Spleen (tissue), 11 donors: ENCODE results near the gene SHANK3. TPM values are rescaled to one million over a fixed set of nuclear protein-coding genes. Genes with fewer than 3 reads are reported as not detected.

Experiments used
- DNase-seq: peaks from one replicate; pipeline ENCODE4 v3.0.0-alpha.2; 2020
- H3K27ac ChIP-seq, 8 donors: fragments of 200-600 bp; sonication (generic) in 7 of 8; 1 replicate in 4 of 8; 2 replicates in 4 of 8; pipeline versions ENCODE4 v1.5.0 to v1.8.0; 2016 to 2021; ENCODE audit warnings: inconsistent platforms in 4 of 8, mild to moderate bottlenecking in 4 of 8, moderate library complexity in 1 of 8
- H3K27me3 ChIP-seq, 7 donors: fragments of 200-600 bp; sonication (generic) in 6 of 7; replicated peaks in 1 of 7; 1 replicate in 4 of 7; 2 replicates in 3 of 7; pipeline versions ENCODE4 v1.5.0 to v1.8.0; 2016 to 2021; ENCODE audit warnings: inconsistent platforms in 3 of 7, mild to moderate bottlenecking in 1 of 7
- H3K36me3 ChIP-seq, 6 donors: fragments of 200-600 bp; sonication (generic) in 5 of 6; 1 replicate in 4 of 6; 2 replicates in 2 of 6; pipeline versions ENCODE4 v1.5.0 to v1.8.0; 2016 to 2021; ENCODE audit warnings: inconsistent platforms in 2 of 6
- H3K4me1 ChIP-seq, 6 donors: fragments of 200-600 bp; sonication (generic) in 5 of 6; 1 replicate in 3 of 6; 2 replicates in 3 of 6; pipeline versions ENCODE4 v1.5.0 to v1.8.0; 2016 to 2021; ENCODE audit warnings: inconsistent platforms in 3 of 6
- H3K4me3 ChIP-seq, 8 donors: fragments of 200-600 bp; sonication (generic) in 7 of 8; 1 replicate in 4 of 8; 2 replicates in 4 of 8; pipeline versions ENCODE4 v1.5.0 to v1.8.0; 2016 to 2021; ENCODE audit warnings: inconsistent platforms in 4 of 8, mild to moderate bottlenecking in 4 of 8, moderate library complexity in 2 of 8
- H3K9me3 ChIP-seq, 8 donors: fragments of 200-600 bp; sonication (generic) in 7 of 8; 1 replicate in 4 of 8; 2 replicates in 4 of 8; pipeline versions ENCODE4 v1.5.0 to v1.8.0; 2016 to 2021; ENCODE audit warnings: inconsistent platforms in 4 of 8
- POLR2A ChIP-seq, 3 donors: fragments of 450-650 bp; IDR thresholded peaks; one replicate each; pipeline ENCODE4 v1.5.1; 2017; ENCODE audit warnings: antibody characterized with exemption in 3 of 3, mild to moderate bottlenecking in 1 of 3
- POLR2AphosphoS5 ChIP-seq, 3 donors: sonication (generic); formaldehyde crosslinking; IDR thresholded peaks; one replicate each; pipeline ENCODE4 v1.5.1; 2017; ENCODE audit warnings: antibody characterized with exemption in 3 of 3
- WGBS, 5 donors: extraction: QIAGEN DNeasy Blood & Tissue Kit in 3 of 5; methylation state at CpG; one replicate each; pipeline versions ENCODE4 v1.1.5 to v1.1.7; 2013 to 2018; 5-methylcytosine and 5-hydroxymethylcytosine counted together
- intact Hi-C: fragments of 100-400 bp; cut with DNase I; formaldehyde crosslinking; loops from one replicate; pipeline ENCODE4 v1.15.0; 2023; ENCODE audit warnings: low total_unique reads
- polyA plus RNA-seq, 3 donors: library from polyadenylated mRNA; stranded (reverse); fragments of 200-250 nt; gene quantifications; one replicate each; pipeline ENCODE4 v1.2.1, GENCODE V29; 2013
- total RNA-seq, 7 donors: library from RNA; depleted of rRNA in 3 of 7; stranded (reverse); fragments of >200 nt in 3 of 7; fragmentation: NEBNext Ultra II Directional in 4 of 7; extraction: Animal tissue kit (Norgen Biotek cat#: 25700) in 4 of 7; gene quantifications; one replicate each; pipeline versions ENCODE4 v1.1.0 to v1.2.1, GENCODE V29; 2016 to 2021
- TF ChIP-seq, protein P1 (sequence below), 11 experiments: fragments of 200-600 bp in 7 of 11; fragments of 450-650 bp in 4 of 11; sonication (generic) in 4 of 11; IDR thresholded peaks in 8 of 11; conservative IDR thresholded peaks in 3 of 11; 1 replicate in 7 of 11; 2 replicates in 4 of 11; pipeline versions ENCODE4 v1.4.0 to v1.8.0; 2016 to 2021; ENCODE audit warnings: antibody characterized with exemption in 11 of 11, inconsistent platforms in 4 of 11, mild to moderate bottlenecking in 1 of 11
- donor health status: healthy with polysubstance abuse.
- donor health status: DM: no; HTN: no; CAD: no; lungs with moderate emphysema.
- donor health status: DM: no; HTN: no; CAD: no.
- donor health status: Bipolar disorder and iron deficiency.
- donor health status: healthy.
- donor health status: DM: no; HTN: no; CAD: no.
- donor health status: DM: yes; HTN: yes; CAD: no.

The SHANK3 gene
- total and polyA plus RNA-seq, 10 donors, result 9.9 to 264 (median 86.3) TPM

DNA sequence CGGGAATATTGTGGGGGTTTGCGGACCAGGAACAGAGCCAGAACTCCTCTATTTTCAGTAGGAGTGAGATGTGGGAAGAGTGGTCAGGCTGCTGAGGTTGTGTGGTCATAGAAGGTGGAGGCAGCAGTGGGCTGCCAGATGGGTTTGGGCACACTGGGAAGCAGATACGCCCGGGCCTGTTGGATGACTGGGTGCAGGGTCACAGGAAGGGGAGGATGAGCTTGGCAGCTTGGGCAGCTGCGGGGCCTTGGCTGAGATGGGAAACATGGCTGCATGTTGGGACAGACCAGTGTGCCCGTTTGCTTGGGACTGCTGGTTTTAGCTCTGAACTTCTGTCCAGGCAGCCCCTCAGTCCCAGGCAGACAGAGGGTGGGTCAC is 11.4 kb downstream of the SHANK3 start:
- intact Hi-C loops, result no loop called here
- WGBS, 5 donors, result 58 to 80% (median 74%) methylated on average over 5 to 6 of the region's 6 CpGs
- Histone ChIP-seq H3K27me3 (peaks cover 0 to 4% (median 0%) of the 10 kb centered on the region in 7 donors), H3K4me1 (peaks cover 0 to 43% (median 16%) of the 10 kb centered on the region in 6 donors), H3K9me3 (no peaks in the 10 kb centered on the region), H3K4me3 (peak overlapping the region in 4 of 8 donors; percentile 12 to 52 (median 24)), H3K36me3 (peaks cover 0 to 38% (median 2%) of the 10 kb centered on the region in 6 donors), H3K27ac (peak overlapping the region in 5 of 8 donors; percentile 40 to 68 (median 57))
- peak; percentile 72 for DNase-seq
- TF ChIP-seq POLR2A (IDR thresholded peaks at IDR 0.05) (no peak), POLR2AphosphoS5 (IDR thresholded peaks at IDR 0.05) (peak; percentile 68 to 79 (median 74))
- TF ChIP-seq, protein P1, sequence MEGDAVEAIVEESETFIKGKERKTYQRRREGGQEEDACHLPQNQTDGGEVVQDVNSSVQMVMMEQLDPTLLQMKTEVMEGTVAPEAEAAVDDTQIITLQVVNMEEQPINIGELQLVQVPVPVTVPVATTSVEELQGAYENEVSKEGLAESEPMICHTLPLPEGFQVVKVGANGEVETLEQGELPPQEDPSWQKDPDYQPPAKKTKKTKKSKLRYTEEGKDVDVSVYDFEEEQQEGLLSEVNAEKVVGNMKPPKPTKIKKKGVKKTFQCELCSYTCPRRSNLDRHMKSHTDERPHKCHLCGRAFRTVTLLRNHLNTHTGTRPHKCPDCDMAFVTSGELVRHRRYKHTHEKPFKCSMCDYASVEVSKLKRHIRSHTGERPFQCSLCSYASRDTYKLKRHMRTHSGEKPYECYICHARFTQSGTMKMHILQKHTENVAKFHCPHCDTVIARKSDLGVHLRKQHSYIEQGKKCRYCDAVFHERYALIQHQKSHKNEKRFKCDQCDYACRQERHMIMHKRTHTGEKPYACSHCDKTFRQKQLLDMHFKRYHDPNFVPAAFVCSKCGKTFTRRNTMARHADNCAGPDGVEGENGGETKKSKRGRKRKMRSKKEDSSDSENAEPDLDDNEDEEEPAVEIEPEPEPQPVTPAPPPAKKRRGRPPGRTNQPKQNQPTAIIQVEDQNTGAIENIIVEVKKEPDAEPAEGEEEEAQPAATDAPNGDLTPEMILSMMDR (IDR thresholded peaks at IDR 0.05 in 8 of 11, conservative IDR thresholded peaks at IDR 0.05 in 3 of 11), result no peak

DNA sequence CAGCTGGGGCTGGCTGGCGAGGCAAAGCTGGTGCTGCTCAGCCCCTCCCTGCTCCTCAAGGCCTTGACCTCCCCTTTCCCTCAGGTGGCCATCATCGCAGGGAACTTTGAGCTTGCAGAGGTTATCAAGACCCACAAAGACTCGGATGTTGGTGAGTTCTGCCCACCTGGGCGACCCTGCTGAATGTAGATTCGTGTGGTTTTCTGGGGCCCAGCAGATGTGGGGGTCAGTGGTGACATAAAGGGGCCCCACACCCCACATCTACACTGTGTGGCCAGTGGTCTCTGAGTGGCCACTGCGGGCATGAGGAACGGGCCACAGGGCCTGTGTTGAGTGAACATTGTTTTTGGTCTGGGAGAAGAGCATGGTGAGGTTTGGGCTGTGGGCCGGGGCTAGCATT is 11.9 kb downstream of the SHANK3 start:
- H3K27ac ChIP-seq, result peak overlapping the region in 5 of 8 donors; percentile 40 to 68 (median 57)
- intact Hi-C loops, result no loop called here
- H3K4me1 ChIP-seq, result peaks cover 0 to 39% (median 16%) of the 10 kb centered on the region in 6 donors
- TF ChIP-seq POLR2A (IDR thresholded peaks at IDR 0.05) (no peak), POLR2AphosphoS5 (IDR thresholded peaks at IDR 0.05) (peak in 2 of 3 donors; percentile 9 to 40)
- H3K4me3 ChIP-seq, result peak overlapping the region in 5 of 8 donors; percentile 5 to 52 (median 16)
- H3K9me3 ChIP-seq, result no peaks in the 10 kb centered on the region
- H3K27me3 ChIP-seq, result peaks cover 0 to 4% (median 0%) of the 10 kb centered on the region in 7 donors
- peaks cover 0 to 33% (median 0%) of the 10 kb centered on the region in 6 donors for H3K36me3 ChIP-seq
- WGBS, 5 donors, result 68 to 78% (median 72%) methylated on average over 6 to 8 of the region's 8 CpGs
- peak; percentile 50 for DNase-seq

DNA sequence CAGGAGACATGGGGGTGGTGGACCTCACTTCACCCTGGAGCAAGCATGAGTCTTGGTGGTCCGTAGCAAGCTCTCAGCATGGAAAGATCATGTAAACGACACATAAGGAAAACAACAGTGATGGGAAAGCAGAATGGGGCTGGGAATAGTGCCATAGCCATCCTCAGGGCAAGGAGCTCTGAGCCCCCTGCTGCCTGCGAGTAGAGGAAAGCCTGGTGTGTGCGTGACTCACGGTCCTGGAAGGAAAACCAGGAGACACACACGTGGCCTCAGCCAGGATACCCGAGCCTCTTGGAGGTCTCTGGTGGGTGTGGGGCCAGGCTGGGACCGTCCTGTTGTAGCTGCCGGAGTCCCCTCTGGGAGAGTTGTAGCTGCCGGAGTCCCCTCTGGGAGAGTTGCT is 12.4 kb downstream of the SHANK3 start:
- Histone ChIP-seq H3K9me3 (no peaks in the 10 kb centered on the region), H3K27me3 (peaks cover 0 to 4% (median 0%) of the 10 kb centered on the region in 7 donors), H3K27ac (peak overlapping the region in 5 of 8 donors; percentile 40 to 68 (median 57)), H3K4me1 (peaks cover 0 to 39% (median 16%) of the 10 kb centered on the region in 6 donors), H3K36me3 (peaks cover 0 to 30% (median 0%) of the 10 kb centered on the region in 6 donors), H3K4me3 (peak overlapping the region in 5 of 8 donors; percentile 5 to 52 (median 16))
- WGBS, 5 donors, result 48 to 82% (median 66%) methylated on average over 9 to 10 of the region's 10 CpGs
- TF ChIP-seq POLR2AphosphoS5 (IDR thresholded peaks at IDR 0.05), result peak in 1 of 3 donors; percentile 35
- TF ChIP-seq POLR2A (IDR thresholded peaks at IDR 0.05), result no peak
- TF ChIP-seq, protein P1 (IDR thresholded peaks at IDR 0.05 in 8 of 11, conservative IDR thresholded peaks at IDR 0.05 in 3 of 11), result no peak
- no peak for DNase-seq
- intact Hi-C loops, result no loop called here

DNA sequence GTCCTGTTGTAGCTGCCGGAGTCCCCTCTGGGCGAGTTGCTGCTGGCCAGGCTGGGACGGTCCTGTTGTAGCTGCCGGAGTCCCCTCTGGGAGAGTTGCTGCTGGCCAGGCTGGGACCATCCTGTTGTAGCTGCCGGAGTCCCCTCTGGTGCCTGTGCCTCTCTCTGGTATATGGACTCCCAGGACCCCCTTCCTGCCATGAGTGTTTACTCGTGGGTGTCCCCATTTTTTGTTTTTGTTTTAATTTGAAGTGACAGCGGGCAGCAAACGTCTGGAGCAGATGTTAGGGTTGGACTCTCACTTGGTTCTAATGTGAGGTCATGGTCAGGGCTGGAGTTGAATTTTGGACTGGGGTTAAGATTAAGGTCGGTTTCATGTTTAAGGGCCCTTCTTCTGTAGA is 14.2 kb downstream of the SHANK3 start:
- Histone ChIP-seq H3K4me1 (peaks cover 0 to 56% (median 26%) of the 10 kb centered on the region in 6 donors), H3K4me3 (peak overlapping the region in 2 of 8 donors; percentile 9 to 42), H3K27me3 (peaks cover 0 to 4% (median 0%) of the 10 kb centered on the region in 7 donors), H3K9me3 (peaks cover 0 to 2% (median 0%) of the 10 kb centered on the region in 8 donors), H3K36me3 (peaks cover 0 to 26% (median 0%) of the 10 kb centered on the region in 6 donors), H3K27ac (peak overlapping the region in 3 of 8 donors; percentile 10 to 33 (median 27))
- TF ChIP-seq POLR2A (IDR thresholded peaks at IDR 0.05) (no peak), POLR2AphosphoS5 (IDR thresholded peaks at IDR 0.05) (no peak)
- TF ChIP-seq, protein P1 (IDR thresholded peaks at IDR 0.05 in 8 of 11, conservative IDR thresholded peaks at IDR 0.05 in 3 of 11), result no peak
- intact Hi-C loops, result no loop called here
- WGBS, 5 donors, result 31 to 59% (median 51%) methylated on average over 4 to 9 of the region's 9 CpGs
- no peak for DNase-seq
